Articular chondrocyte of knee joint (primary cell): ENCODE results near the gene LGALS8. TPM values are rescaled to one million over a fixed set of nuclear protein-coding genes. Genes with fewer than 3 reads are reported as not detected.

Source experiments
- total RNA-seq: library from RNA; depleted of rRNA; stranded (reverse); fragments of >200 nt; gene quantifications from 2 replicates; pipeline ENCODE4 v1.2.3, GENCODE V29; 2012

LGALS8 gene
- total RNA-seq: 100 and 117 TPM in 2 replicates

GRCh38 chr1:236523704-236524141, at the start of gene LGALS8:
LGALS8 (plus strand) TSS chr1:236523982; CDS start chr1:236526071, 2,089 bp downstream.

Other genes with a start within 250 kb of the LGALS8 start
- gene ERO1B, start 242.0 kb upstream of the LGALS8 start, total RNA-seq: 5.2 and 6.6 TPM in 2 replicates
- gene EDARADD, start 129.7 kb upstream of the LGALS8 start, total RNA-seq: 1.2 and 1.6 TPM in 2 replicates
- 47.0 and 59.2 TPM in 2 replicates for gene HEATR1, start 80.5 kb downstream of the LGALS8 start, total RNA-seq
- gene ACTN2, start 162.5 kb downstream of the LGALS8 start, total RNA-seq: not detected in 2 replicates